Renal cortical epithelial cell (primary cell): ENCODE data around the gene LAMP2. TPM values are rescaled to one million over a fixed set of nuclear protein-coding genes. Genes with fewer than 3 reads are reported as not detected.
"Not testable (repeated sequence)": the region's sequence is repeated elsewhere in the genome, so short reads cannot be mapped to it uniquely, and the experiment has no call there.

ENCODE experiments used
- DNase-seq: peaks from one replicate; pipeline ENCODE4 v3.0.0-alpha.2; 2011; ENCODE audit warnings: low read depth
- total RNA-seq: library from RNA; depleted of rRNA; stranded (reverse); fragments of >200 nt; gene quantifications from 2 replicates; pipeline ENCODE4 v1.2.3, GENCODE V29; 2014

Gene LAMP2
- 183 and 243 TPM in 2 replicates for total RNA-seq

DNA sequence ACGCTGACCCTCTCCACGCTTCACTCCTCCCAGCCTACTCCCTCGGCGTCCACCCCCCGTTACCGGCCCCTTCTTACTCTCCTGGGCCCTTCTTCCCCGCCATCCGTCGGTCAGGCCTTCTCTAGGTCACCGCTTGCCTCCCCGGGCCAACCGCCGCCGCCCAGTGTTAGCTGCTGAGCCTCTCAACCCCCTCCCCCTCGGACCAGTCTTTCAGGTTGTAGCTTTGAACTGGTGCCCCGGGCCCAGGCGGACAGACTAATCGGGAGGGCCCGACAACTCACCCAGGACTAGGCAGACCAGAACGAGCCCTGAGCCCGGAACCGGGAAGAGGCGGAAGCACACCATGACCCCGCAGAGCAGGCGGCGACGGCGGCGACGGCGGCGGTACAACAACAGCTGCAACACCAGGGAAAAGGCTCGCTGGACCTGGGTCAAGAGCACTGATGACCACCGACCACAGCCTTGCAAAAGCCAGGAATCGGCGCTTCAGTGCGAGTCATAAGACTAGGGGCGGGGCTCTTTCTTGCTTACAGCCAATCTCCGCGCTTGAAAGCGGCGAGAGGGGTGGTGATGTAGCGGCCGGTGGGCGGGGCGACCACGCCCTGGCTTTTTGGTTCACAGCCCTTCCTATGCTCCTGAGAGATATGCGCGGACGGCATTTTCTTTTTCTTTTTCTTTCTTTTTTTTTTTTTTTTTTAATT is at the start of gene LAMP2:
Gene LAMP2, minus strand, starts transcription at position 472 of the 701 bp plus-strand sequence. Its CDS starts 127 bp downstream, at position 345.
- peak; percentile 83 for DNase-seq

DNA sequence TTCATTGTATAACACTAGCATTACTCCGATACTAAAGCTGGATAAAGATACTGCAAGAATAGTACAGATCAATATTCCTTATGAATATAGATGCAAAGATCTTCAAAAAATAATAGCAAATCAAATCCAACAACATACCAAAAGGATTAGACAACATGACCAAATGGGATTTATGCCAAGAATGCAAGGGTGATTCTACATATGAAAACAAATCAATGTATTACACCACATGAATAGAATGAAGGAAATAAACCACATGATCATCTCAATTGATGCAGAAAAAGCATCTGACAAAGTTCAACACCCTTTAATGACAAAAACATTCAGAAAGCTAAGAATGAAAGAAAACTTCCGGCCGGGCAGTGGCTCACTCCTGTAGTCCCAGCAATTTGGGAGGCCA is 48.8 kb upstream of the LAMP2 start:
- DNase-seq: peak; percentile 79

DNA sequence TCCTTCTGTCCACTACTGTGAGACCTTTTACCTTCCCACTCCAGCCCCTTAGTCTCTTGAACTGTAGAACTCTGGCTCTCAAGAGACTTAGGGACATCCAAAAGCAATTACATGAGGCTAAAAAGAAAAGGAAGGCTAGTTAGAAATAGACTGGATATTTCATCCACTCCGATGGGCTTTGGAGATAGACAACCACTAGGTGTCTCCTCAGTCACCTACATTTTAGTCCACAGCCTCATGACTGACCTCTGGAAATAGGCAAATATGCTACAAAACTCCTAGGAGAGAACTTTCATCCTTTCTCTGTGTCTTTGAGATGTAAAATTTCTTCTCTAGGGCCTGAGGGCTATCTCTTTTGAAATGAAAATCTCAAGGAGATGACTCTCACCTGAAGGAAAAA is 45.1 kb upstream of the LAMP2 start:
- peak; percentile 23 for DNase-seq

DNA sequence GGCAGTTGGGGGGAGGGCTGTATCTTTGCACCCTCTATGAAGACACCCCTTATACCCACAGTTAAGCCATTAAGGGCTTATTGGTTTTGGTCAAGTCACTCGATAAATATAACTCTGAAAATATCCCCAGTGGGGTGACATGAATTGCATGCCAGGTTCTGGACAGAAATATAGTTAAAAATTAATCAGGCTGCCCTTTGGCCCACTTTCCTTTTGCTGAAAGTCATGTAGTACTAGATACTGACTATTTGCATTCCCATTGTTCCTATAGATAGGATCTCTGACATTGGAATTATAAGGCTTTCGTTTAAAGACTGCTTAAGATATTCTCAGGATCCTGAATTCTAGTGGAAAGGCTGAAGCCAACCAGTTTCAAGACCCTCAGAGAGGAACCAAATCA is 43.5 kb upstream of the LAMP2 start:
- DNase-seq: peak; percentile 24

DNA sequence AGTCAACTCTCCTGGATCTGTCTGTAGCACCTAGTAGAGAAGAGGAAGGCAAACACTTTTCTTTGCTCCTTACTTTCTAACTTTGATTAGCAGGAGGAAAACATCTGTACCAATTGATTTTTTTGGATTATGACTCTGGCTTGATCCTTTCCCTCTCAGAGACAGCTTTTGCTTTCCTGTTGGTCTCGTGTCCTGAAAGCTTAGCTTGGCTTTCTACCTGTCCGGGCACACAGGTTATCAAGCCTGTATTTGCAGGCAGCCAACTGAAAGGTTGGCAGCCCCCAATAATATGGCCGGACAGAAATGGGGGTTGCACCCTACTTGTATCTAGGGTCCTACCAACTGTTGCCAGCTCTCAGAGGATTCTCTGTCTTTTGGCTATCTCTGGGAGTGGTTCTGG is 43.1 kb upstream of the LAMP2 start:
- DNase-seq: no peak

DNA sequence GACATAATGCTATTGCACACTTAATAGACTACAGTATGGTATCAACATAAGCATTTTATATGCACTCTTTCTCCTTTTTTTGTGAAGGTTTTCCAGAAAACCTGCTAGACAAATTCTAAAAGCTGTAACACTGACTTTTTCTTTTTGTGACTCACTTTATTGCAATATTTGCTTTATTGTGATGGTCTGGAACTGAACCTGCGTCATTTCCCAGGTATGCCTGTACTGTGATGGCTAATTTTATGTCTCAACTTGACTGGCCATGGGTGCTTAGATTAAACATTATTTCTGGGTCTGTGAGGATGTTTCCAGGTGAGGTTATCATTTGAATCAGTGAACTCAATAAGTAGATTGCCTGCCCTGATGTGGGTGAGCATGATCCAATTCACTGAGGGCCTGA is 35.5 kb upstream of the LAMP2 start:
- DNase-seq: peak; percentile 0

DNA sequence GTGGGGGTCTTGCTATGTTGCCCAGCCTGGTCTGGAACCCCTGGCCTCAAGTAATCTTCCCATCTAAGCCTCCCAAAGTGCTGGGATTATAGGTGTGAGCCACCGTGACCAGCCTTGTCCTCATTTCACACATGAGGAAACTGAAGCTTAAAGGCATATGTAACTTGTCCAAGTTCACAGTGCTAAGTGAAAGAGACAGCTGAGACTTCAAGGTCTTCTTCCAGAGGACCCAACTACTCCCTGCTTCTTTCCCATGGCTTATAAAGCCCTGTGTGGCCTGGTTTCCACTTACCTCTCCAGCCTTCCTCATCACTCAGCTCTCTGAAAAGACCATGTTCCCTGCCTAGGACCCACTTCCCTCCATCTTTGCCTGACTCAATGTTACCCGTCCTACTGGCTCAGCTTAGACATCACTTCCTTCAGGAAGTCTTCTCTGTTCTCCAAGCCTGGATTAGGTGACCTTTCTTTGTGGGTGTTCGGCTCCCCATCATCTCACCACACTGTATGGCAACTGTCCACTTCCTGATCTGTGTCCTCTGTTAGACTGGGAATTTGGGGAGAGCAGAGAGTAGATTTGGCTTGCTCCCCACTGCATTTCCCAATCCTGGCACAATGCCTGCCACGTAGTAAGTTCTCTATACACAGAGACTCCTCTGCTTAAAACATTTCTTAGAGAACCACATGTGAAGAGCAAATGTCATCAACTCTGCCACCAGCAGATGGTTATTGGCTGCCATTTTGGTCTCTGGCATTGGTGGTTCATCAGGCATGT is 30.4 kb upstream of the LAMP2 start:
- DNase-seq: no peak

DNA sequence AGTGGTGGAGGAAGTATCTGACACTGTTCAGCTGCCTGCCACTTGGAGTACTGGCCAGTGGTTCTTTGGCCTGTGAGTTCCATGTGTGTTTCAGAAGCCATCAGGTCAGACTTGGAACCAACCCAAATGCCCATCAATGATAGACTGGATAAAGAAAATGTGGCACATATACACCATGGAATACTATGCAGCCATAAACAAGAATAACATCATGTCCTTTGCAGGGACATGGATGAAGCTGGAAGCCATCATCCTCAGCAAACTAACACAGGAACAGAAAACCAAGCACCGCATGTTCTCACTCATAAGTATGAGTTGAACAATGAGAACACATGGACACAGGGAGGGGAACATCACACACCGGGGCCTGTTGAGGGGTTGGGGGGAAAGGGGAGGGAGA is 21.0 kb upstream of the LAMP2 start:
- DNase-seq: not testable (repeated sequence)

DNA sequence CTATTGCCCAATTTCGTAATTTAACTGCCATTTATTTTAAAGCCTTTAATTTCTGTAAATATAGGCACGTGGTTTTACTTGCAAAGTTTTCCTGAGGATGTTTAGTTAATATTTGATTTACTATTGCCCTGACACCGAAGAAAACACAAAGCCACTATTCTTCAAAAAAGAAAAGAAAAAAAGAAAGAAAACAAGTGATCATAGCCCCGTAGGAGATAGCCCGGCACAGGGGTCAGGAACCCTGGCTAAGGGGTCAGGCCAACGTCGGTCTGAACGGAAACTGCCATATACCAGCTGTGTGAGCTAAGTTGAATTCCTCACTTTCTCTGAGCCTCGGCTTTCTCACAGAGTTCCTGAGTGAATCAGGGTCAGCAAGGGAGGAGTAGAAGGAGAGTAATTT is 17.7 kb upstream of the LAMP2 start:
- DNase-seq: peak; percentile 44

DNA sequence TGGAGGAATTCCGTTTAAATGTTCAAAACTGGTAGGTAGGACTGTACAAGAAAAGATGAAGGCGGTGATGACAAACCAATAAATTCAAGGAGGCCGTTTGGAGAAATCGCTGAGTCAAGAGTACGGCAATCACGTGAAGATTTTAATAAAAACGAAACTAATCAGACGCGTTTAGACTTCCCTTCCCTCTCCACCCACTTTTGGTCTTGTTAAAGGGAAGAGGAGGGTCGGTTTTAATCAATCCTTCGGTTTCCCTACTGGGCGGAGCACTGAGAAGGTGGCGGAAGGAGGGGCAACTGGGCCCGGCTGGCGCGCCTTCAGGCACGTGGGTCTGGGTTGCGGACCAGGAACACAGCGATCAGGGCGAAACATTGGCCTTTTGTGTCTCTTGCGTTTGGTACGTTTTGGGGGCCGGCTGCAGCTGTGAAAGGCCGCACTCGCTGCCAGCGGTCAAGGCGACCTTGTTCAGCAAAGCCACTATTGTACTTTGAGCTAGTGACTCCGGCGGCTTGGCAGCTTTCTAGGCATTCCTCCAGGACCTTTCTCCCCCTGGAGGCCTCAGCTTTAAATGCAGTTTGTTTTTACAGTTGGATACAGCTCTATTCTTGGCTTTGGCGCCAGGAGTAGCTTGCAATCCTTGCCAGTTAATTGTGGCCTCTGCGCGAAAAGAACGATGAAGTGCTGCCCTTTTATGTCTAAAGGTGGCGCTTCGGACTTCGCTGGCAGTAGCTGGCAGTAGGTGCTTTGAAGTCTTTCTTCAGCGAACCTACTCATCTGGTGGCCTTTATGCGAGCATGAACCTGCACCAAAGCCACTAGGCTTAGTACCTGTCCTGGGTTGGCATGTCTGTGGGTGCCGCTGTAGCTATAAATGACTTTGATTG is 16.8 kb upstream of the LAMP2 start:
- peak; percentile 83 for DNase-seq

DNA sequence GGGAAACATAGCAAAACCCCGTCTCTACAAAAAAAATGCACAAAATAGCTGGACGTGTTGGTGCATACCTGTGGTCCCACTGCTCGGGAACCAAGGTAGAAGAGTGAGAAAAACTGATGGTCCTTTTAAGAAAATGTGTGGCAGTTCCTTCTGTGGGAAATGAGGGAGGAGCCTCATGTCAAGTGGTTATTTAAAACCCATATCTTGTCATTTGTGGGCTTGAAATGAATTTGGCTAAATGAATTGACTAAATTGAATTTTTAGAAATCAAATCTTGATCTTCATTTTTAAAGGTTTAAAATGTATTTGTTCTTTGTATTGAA is 16.2 kb upstream of the LAMP2 start:
- no peak for DNase-seq

DNA sequence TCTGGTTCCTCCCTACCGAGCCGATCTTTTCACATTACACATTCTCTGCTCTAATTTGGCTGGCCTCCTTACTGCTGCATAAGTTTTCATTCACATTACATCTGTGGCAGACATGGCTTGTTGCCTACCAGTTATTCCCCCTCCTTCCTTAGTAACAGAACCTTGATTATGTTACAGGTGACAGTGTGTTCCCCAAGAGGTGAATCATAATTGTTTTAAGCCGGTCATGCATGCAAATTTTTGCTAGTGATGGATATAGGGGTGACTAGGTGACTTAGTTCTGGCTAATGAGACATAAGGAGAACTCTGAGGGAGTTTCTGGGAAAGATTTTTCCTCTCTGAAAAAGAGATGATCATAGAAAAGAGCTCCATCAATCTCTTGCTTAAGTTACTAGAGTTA is 8.4 kb upstream of the LAMP2 start:
- DNase-seq: peak; percentile 92

DNA sequence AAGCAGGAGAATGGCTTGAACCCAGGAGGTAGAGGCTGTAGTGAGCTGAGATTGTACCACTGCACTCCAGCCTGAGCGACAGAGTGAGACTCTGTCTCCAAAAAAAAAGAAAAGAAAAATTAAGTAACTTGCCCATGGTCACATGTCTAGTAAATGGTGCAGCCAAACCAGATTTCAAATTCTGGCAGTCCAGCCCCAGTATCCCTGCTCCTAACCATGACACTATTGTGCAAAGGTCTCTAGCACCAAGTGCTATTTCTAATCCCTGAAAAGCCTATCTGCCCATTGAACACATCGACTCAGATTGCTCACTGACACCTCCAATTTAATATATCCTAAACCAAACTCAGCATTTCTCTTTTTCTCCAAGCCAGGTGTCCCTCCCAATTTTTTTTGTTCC is 7.6 kb upstream of the LAMP2 start:
- no peak for DNase-seq

DNA sequence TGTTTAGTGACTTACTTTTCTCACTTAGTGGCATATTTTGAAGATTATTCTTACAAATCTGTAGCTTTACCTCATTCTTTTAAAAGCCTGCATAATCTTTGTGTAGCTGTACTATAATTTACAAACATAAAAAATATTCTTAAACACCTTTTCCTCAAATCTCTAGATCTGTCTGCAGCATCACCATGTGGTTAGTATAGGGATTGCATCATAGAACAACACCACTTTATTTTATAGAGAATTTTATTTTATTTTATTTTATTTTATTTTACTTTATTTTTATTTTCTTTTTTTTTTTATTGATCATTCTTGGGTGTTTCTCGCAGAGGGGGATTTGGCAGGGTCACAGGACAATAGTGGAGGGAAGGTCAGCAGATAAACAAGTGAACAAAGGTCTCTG is 6.4 kb upstream of the LAMP2 start:
- DNase-seq: not testable (repeated sequence)

DNA sequence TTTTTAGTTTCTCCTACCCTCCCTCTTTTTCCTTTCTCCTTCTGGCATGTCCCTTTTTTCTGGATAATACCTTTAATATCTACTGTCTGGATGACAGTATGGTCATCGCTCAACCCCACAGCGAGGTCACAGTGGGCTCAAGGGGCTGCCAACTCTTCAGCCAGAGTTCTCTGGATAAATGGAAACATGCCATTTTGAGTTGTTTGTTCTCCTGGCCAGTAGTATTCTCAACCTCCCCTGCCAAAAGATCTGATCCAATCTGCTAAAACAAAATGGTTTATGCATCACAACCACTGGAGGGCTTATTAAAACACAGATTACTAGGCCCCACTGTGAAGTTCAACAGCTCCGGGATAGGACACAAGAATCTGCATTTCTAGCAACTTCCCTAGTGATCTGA is 5.0 kb upstream of the LAMP2 start:
- no peak for DNase-seq

DNA sequence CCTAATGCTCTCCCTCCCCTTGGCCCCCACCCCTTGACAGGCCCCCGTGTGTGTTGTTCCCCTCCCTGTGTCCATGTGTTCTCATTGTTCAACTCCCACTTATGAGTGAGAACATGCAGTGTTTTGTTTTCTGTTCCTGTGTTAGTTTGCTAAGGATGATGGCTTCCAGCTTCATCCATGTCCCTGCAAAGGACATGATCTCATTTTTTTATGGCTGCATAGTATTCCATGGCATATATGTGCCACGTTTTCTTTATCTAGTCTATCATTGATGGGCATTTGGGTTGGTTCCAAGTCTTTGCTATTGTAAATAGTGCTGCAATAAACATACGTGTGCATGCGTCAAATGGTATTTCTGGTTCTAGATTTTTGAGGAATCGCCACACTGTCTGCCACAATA is 561 bp upstream of the LAMP2 start:
- not testable (repeated sequence) for DNase-seq

DNA sequence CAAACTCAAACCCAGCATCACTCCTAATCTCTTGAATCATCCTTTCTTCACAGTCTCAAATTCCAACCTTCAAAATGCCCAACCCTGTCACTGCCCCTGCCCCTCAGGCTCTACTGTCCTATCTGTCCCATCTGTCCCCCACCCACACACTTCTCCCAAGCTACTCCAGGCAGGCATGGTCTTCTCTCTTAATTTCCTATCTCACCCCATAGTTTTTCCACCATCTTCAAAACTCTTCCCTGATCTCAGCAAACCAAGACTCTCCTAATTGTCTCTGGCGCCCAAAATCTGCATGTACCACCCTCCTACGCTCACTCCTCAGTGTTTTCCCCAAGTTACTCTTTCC is 644 bp downstream of the LAMP2 start:
- DNase-seq: no peak

DNA sequence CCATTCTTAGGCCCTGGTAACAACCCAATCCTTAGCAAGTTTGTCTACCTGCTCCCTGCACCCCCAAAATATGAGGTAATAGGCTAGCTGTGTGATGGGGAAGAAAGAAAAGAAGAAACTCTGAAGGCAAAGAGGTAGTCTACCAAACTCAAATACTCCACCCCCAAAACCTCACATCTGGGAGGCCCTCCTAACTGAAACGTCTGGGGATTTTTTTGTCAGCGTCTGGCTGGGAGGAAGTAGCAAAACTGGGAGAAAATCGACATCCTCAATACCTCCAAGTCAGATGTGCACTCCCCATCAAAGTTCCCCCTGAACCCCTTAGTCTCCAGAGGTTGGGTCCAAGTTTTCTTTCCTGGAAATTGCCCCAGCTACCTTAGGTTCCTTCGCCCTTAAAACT is 1.0 kb downstream of the LAMP2 start:
- DNase-seq: no peak

DNA sequence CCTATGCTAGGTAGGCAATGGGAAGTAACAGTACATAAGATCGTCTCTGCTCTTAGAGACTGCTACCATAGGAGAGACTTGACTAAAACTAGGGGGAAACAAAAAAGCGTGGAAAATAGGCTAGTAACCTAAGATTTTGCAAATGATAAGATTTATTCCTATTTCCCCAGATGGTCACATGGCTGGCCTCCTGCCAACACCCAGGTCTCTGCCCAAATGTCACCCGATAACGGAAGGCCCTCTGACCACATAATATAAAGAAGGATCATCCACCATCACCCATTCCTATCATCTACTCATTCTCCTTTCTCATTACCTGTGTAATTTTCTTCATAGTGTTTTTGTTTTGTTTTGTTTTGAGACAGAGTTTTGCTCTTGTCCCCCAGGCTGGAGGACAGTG is 4.7 kb downstream of the LAMP2 start:
- DNase-seq: no peak

DNA sequence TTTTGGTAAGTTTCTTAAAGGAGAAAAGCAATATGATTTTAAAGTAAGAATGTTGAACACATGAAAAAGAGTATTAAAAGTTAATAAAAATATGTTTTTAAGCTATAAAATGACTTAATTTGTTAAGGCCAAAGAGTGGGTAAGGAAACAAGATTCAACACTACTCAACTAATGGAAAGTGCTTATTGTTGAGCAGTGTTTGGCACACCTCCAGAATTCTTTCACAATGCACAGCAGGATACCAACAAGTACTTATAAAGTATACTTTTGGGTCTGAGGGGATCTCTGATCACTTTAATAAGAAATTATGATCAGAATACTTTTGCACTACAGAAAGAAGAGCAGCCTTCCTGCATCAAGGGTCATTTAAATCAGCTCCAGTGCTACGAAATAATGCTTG is 5.9 kb downstream of the LAMP2 start:
- peak; percentile 66 for DNase-seq

DNA sequence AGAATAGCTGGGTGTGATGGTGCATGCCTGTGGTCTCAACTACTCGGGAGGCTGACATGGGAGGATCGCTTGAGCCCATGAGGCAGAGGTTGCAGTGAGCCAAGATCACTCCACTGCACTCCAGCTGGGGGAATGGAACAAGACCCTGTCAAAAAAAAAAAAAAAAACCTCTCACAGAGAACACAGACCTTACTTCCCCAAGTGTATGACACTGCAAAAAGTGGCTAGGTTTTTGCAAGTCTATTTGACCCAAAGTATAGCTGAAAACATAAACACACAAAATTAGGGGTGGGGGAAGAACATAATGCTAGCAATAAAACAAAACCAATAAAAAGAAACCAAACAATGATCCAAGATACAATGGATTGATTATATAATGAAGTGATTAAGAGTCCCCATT is 6.7 kb downstream of the LAMP2 start:
- DNase-seq: no peak

DNA sequence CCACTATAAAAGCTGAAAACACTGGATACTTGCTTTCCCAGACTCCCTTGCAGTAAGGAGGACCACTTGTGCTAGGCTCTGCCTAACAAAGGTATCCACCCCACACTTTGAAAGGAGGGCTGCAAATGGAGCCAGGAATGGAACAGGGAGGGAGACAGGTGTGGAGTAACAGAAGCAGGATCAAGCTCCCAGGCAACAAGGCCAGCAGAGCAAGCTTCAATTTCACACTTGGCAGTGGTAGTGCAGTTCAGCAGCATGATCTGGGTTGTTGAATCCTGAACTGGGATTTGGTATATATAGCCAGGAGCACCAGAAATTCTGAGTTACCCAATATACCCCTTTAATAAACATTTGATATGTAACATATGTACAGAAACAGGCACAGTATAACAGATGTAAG is 9.8 kb downstream of the LAMP2 start:
- no peak for DNase-seq

DNA sequence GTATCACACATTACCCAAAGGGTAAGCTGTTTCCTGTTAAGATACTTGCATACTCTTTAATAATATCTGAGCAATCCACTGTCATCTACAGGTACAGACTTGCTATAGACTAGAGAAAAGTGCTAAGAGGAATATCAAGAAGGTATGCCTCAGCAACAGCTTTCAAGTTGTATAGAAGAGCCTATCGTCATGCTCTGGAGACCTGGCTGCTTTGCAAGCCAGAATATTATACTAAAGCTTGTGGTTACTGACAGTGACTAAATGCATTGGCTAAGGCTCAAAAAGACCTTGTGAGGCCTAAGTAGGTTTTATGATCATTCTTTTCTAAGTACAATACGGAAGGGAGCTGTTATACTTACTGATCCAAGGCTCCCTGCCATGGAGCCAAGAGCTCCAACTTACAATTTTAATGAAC is 11.3 kb downstream of the LAMP2 start:
- DNase-seq: peak; percentile 90
